Ovary (tissue), 9 donors: ENCODE measurements around the gene DGKG. TPM values are rescaled to one million over a fixed set of nuclear protein-coding genes. Genes with fewer than 3 reads are reported as not detected.

Experiments
- DNase-seq, 5 donors: peaks; one replicate each; pipeline ENCODE4 v3.0.0-alpha.2; 2019 to 2020
- H3K27ac ChIP-seq, 2 donors: fragments of 200-600 bp; one replicate each; pipeline versions ENCODE4 v1.5.1 to v1.8.0; 2019 to 2022
- H3K27me3 ChIP-seq: fragments of 200-600 bp; one replicate; pipeline ENCODE4 v1.8.0; 2022
- H3K36me3 ChIP-seq: fragments of 200-600 bp; sonication (generic); one replicate; pipeline ENCODE4 v1.5.1; 2019
- H3K4me1 ChIP-seq: one replicate; pipeline ENCODE4 v1.8.1; 2013; ENCODE audit warnings: mild to moderate bottlenecking, moderate library complexity; ENCODE audit not compliant: insufficient read depth
- H3K4me3 ChIP-seq: fragments of 200-600 bp; sonication (generic); one replicate; pipeline ENCODE4 v1.5.1; 2017
- H3K9me3 ChIP-seq, 2 donors: fragments of 200-600 bp in 1 of 2; sonication (generic) in 1 of 2; one replicate each; pipeline versions ENCODE4 v1.5.1 to v1.8.1; 2013 to 2019; ENCODE audit warnings: mild to moderate bottlenecking in 1 of 2, moderate library complexity in 1 of 2
- CTCF ChIP-seq, 3 donors: fragments of 450-650 bp in 2 of 3; fragments of 200-600 bp in 1 of 3; IDR thresholded peaks; one replicate each; pipeline versions ENCODE4 v1.5.1 to v1.8.0; 2016 to 2022; ENCODE audit warnings: antibody characterized with exemption in 3 of 3, mild to moderate bottlenecking in 1 of 3
- EP300 ChIP-seq: sonication (generic); formaldehyde crosslinking; IDR thresholded peaks from one replicate; pipeline ENCODE4 v1.6.1; 2017; ENCODE audit warnings: antibody characterized with exemption
- POLR2A ChIP-seq: fragments of 450-650 bp; IDR thresholded peaks from one replicate; pipeline ENCODE4 v1.6.1; 2017; ENCODE audit warnings: antibody characterized with exemption, mild to moderate bottlenecking, moderate library complexity
- WGBS, 3 donors: extraction: QIAGEN DNeasy Blood & Tissue Kit in 1 of 3; methylation state at CpG; one replicate each; pipeline versions ENCODE4 v1.1.5 to v1.1.7; 2013 to 2017; 5-methylcytosine and 5-hydroxymethylcytosine counted together
- intact Hi-C, 4 donors: fragments of 100-400 bp; cut with DNase I; formaldehyde crosslinking; loops; one replicate each; pipeline versions ENCODE4 v1.11.0 to v1.15.1; 2022 to 2023
- polyA plus RNA-seq, 2 donors: library from polyadenylated mRNA; stranded (reverse); fragments of 200-250 nt in 1 of 2; fragments of 350-450 nt in 1 of 2; fragmentation: Illumina TruSeq in 1 of 2; extraction: RNeasy Lipid Tissue Mini Kit (QIAGEN cat#74804) in 1 of 2; gene quantifications; one replicate each; pipeline ENCODE4 v1.2.3, GENCODE V29; 2013 to 2014
- total RNA-seq, 7 donors: library from RNA; depleted of rRNA in 2 of 7; stranded (reverse); fragments of >200 nt in 2 of 7; fragmentation: NEBNext Ultra II Directional in 3 of 7; extraction: Animal tissue kit (Norgen Biotek cat#: 25700) in 3 of 7; gene quantifications; one replicate each; pipeline versions ENCODE4 v1.1.0 to v1.2.4, GENCODE V29; 2016 to 2023
- donor health status: DM: no; HTN: no; CAD: no; lungs with moderate emphysema.
- donor health status: DM: no; HTN: no; CAD: no.
- donor health status: Bipolar disorder and iron deficiency.
- donor health status: DM: yes; HTN: yes; CAD: no.
- donor health status: DM: no; HTN: no; CAD: no.
- donor health status: DM: yes; HTN: yes; CAD: no.

The DGKG gene
- total and polyA plus RNA-seq, 9 donors: 1.0 to 7.0 (median 4.1) TPM

- WGBS, 3 donors: 61 to 66% (median 64%) methylated on average over 6 of the region's 6 CpGs
- Histone ChIP-seq H3K27ac (no peak overlapping the region), H3K4me3 (no peak overlapping the region), H3K27me3 (no peaks in the 10 kb centered on the region), H3K9me3 (no peaks in the 10 kb centered on the region), H3K4me1 (no peaks in the 10 kb centered on the region), H3K36me3 (no peaks in the 10 kb centered on the region)
- intact Hi-C loops: no loop called here
- TF ChIP-seq EP300 (no peak), POLR2A (no peak), CTCF (IDR thresholded peaks at IDR 0.05) (no peak)
- DNase-seq: no peak
These were observed 181.0 kb downstream of the DGKG start for GRCh38 chr3:186180891-186181481.

- Histone ChIP-seq H3K27ac (no peak overlapping the region), H3K4me1 (no peaks in the 10 kb centered on the region), H3K4me3 (no peak overlapping the region), H3K27me3 (no peaks in the 10 kb centered on the region), H3K9me3 (no peaks in the 10 kb centered on the region), H3K36me3 (no peaks in the 10 kb centered on the region)
- TF ChIP-seq EP300 (no peak), POLR2A (no peak), CTCF (IDR thresholded peaks at IDR 0.05) (no peak)
- WGBS, 3 donors: 64 to 70% (median 70%) methylated on average over 5 of the region's 5 CpGs
- no peak for DNase-seq
- intact Hi-C loops: no loop called here
These were observed 181.9 kb downstream of the DGKG start for GRCh38 chr3:186180151-186180550.

DNA sequence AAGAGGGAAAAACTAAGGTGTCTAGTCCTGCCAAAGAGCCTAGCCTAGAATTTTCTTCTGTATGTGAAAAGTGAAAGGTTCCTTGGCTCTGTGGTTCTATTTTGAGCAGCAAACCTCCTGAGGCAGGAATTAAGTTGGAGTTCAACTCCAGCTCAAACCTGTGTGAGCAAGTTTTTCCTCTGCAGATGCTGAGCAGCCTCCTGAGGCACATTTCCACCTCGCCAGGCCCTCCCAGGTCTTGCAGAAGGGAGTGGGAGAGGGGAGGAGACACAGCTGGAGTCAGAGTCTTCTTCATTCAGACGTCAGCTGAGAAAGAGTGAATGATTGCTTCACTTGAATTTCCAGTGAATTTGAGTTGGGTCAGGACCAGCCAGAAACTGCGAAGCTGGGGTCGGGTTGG, 183.6 kb downstream of the DGKG start:
- Histone ChIP-seq H3K4me1 (no peaks in the 10 kb centered on the region), H3K27me3 (no peaks in the 10 kb centered on the region), H3K9me3 (no peaks in the 10 kb centered on the region), H3K27ac (no peak overlapping the region), H3K36me3 (no peaks in the 10 kb centered on the region), H3K4me3 (no peak overlapping the region)
- WGBS, 3 donors: 73 to 74% (median 74%) methylated on average over 4 of the region's 4 CpGs
- no peak for DNase-seq
- intact Hi-C loops: no loop called here
- TF ChIP-seq CTCF (IDR thresholded peaks at IDR 0.05) (no peak), EP300 (no peak), POLR2A (no peak)

- Histone ChIP-seq H3K27me3 (no peaks in the 10 kb centered on the region), H3K4me1 (no peaks in the 10 kb centered on the region), H3K4me3 (no peak overlapping the region), H3K27ac (no peak overlapping the region), H3K9me3 (no peaks in the 10 kb centered on the region), H3K36me3 (no peaks in the 10 kb centered on the region)
- intact Hi-C loops: no loop called here
- no peak for DNase-seq
- 36 to 40% (median 39%) methylated on average over 6 of the region's 6 CpGs for WGBS, 3 donors
- TF ChIP-seq EP300: no peak
- no peak for TF ChIP-seq CTCF (IDR thresholded peaks at IDR 0.05)
- TF ChIP-seq POLR2A: no peak
These were observed 185.6 kb downstream of the DGKG start for GRCh38 chr3:186176373-186176990.
